HepG2 (cell line): ENCODE results near the gene CFI. TPM values are rescaled to one million over a fixed set of nuclear protein-coding genes. Genes with fewer than 3 reads are reported as not detected.
"Not testable (repeated sequence)": the region's sequence is repeated elsewhere in the genome, so short reads cannot be mapped to it uniquely, and the experiment has no call there.

Experiments used
- ATAC-seq: fragments of 200-7000 bp; cut with Tn5 transposase; 3 replicates; pipeline ENCODE4 v1.9.1; 2020; ENCODE audit warnings: mild to moderate bottlenecking, moderate library complexity
- BruUV-seq: library from RNA; stranded (reverse); fragments of 400-500 nt; replicated peaks from 2 replicates; lab custom pipeline; 2021; lab: Mats Ljungman, UMichigan
- CTCF ChIA-PET: fragments of 300-600 bp; formaldehyde crosslinking; extraction: SDS; loops from one replicate; lab custom pipeline; 2021; ENCODE audit warnings: low total read pairs, inconsistent platforms, low intra/inter-chr PET ratio; lab: Yijun Ruan, JAX
- POLR2A ChIA-PET: fragments of 350-600 bp; sonication (Branson Sonifier 250); formaldehyde crosslinking; loops from one replicate; lab custom pipeline; 2020; ENCODE audit warnings: antibody characterized with exemption, inconsistent platforms; lab: Yijun Ruan, JAX
- DNase-seq: peaks from one replicate; pipeline ENCODE4 v3.0.0-alpha.2; 2015; ENCODE audit warnings: low spot score
- FAIRE-seq: peaks from 3 replicates; lab custom pipeline; 2011; peaks lifted over from hg19 to GRCh38; lab: Jason Lieb, UNC
- H2AFZ ChIP-seq: one replicate; pipeline ENCODE4 v1.6.1; 2011; ENCODE audit warnings: low read length, inconsistent platforms
- H3K27ac ChIP-seq: fragments of 300-600 bp; 3 replicates; pipeline ENCODE4 v1.8.0; 2011; ENCODE audit warnings: mixed run types, mild to moderate bottlenecking, mixed read lengths, low read length, inconsistent platforms; ENCODE audit not compliant: insufficient read depth; ENCODE audit errors: extremely low read length
- H3K27me3 ChIP-seq, 2 experiments: fragments of 200-600 bp in 1 of 2; 2 replicates in 1 of 2; 3 replicates in 1 of 2; pipeline versions ENCODE4 v1.6.0 to v1.8.0; 2011; ENCODE audit warnings: low read length in 2 of 2, mild to moderate bottlenecking in 2 of 2, moderate library complexity in 2 of 2, inconsistent platforms in 1 of 2; ENCODE audit not compliant: insufficient read depth in 2 of 2, control insufficient read depth in 1 of 2
- H3K36me3 ChIP-seq, 2 experiments: fragments of 200-600 bp in 1 of 2; replicated peaks in 1 of 2; 2 replicates in 1 of 2; 3 replicates in 1 of 2; pipeline versions ENCODE4 v1.5.1 to v1.8.0; 2011; ENCODE audit warnings: low read length in 2 of 2, inconsistent platforms in 1 of 2; ENCODE audit not compliant: insufficient read depth in 2 of 2, control insufficient read depth in 1 of 2
- H3K4me1 ChIP-seq: 2 replicates; pipeline ENCODE4 v1.5.1; 2012; ENCODE audit warnings: low read length, inconsistent platforms; ENCODE audit not compliant: insufficient read depth
- H3K4me2 ChIP-seq: 2 replicates; pipeline ENCODE4 v1.6.0; 2011; ENCODE audit warnings: low read depth, low read length, inconsistent platforms
- H3K4me3 ChIP-seq, 3 experiments: fragments of 200-600 bp in 1 of 3; sonication (generic), shearing (Covaris generic) in 1 of 3; replicated peaks in 1 of 3; 2 replicates each; pipeline ENCODE4 v1.5.1; 2011 to 2016; ENCODE audit warnings: low read length in 3 of 3, inconsistent platforms in 2 of 3, low read depth in 2 of 3, mild to moderate bottlenecking in 2 of 3, control low read depth in 1 of 3, mixed read lengths in 1 of 3; ENCODE audit not compliant: insufficient read depth in 1 of 3
- H3K79me2 ChIP-seq: one replicate; pipeline ENCODE4 v1.6.1; 2011; ENCODE audit warnings: low read length, inconsistent platforms; ENCODE audit not compliant: insufficient read depth
- H3K9ac ChIP-seq: 2 replicates; pipeline ENCODE4 v1.6.0; 2011; ENCODE audit warnings: mild to moderate bottlenecking, low read depth, low read length, inconsistent platforms; ENCODE audit not compliant: insufficient read depth
- H3K9me3 ChIP-seq: 2 replicates; pipeline ENCODE4 v1.5.1; 2012; ENCODE audit warnings: mild to moderate bottlenecking, low read length
- H4K20me1 ChIP-seq: 2 replicates; pipeline ENCODE4 v1.6.0; 2011; ENCODE audit warnings: inconsistent platforms, mild to moderate bottlenecking, low read length, moderate library complexity; ENCODE audit not compliant: insufficient read depth
- MAFF ChIP-seq: IDR thresholded peaks from 2 replicates; pipeline ENCODE4 v1.6.1; 2011; ENCODE audit warnings: low read depth, low read length, improper control_type of control experiment
- MAFK ChIP-seq, 2 experiments: IDR thresholded peaks in 1 of 2; conservative IDR thresholded peaks in 1 of 2; 2 replicates each; pipeline ENCODE4 v1.6.1; 2011; ENCODE audit warnings: improper control_type of control experiment in 2 of 2, low read length in 2 of 2
- MEF2D ChIP-seq: sonication (generic); formaldehyde crosslinking; IDR thresholded peaks from 2 replicates; pipeline ENCODE4 v1.5.1; 2020; ENCODE audit warnings: mild to moderate bottlenecking, missing genetic modification reagents
- ZNF510 ChIP-seq: sonication (generic); formaldehyde crosslinking; IDR thresholded peaks from 2 replicates; pipeline ENCODE4 v1.4.0; 2020; ENCODE audit warnings: low read depth, mild to moderate bottlenecking, missing genetic modification reagents
- ZNF766 ChIP-seq: sonication (generic); formaldehyde crosslinking; IDR thresholded peaks from 2 replicates; pipeline ENCODE4 v1.5.0; 2020; ENCODE audit warnings: missing genetic modification reagents, borderline replicate concordance
- WGBS: methylation state at CpG from one replicate; pipeline ENCODE4 v1.1.6; 2017; ENCODE audit warnings: low lambda C conversion rate; 5-methylcytosine and 5-hydroxymethylcytosine counted together
- in situ Hi-C: cut with HindIII; loops from 2 replicates; pipeline ENCODE4 v1.10.0; 2017; ENCODE audit warnings: low pct_unique_long_range_greater_than_20kb; ENCODE audit not compliant: extremely low pct_ligation_motif_present
- intact Hi-C: fragments of 100-400 bp; cut with micrococcal nuclease; formaldehyde crosslinking; loops from one replicate; pipeline ENCODE4 v1.10.0; 2022; ENCODE audit not compliant: unreplicated experiment
- polyA plus RNA-seq, 8 experiments: library from polyadenylated mRNA; depleted of rRNA in 3 of 8; stranded (reverse) in 7 of 8; unstranded in 1 of 8; fragments of >200 nt; fragmentation: Illumina TruSeq in 4 of 8; extraction: Trizol in 4 of 8; gene quantifications; 2 replicates each; pipeline versions ENCODE4 v1.2.1 to v1.2.3, GENCODE V29; 2011 to 2016; ENCODE audit warnings: low read depth in 4 of 8, missing spikeins in 1 of 8, mixed read lengths in 1 of 8; ENCODE audit not compliant: insufficient read depth in 1 of 8
- total RNA-seq, 5 experiments: library from RNA; depleted of rRNA; stranded (reverse); fragments of >200 nt; fragmentation: Illumina TruSeq; extraction: Trizol; gene quantifications; 2 replicates each; pipeline ENCODE4 v1.2.3, GENCODE V29; 2016; ENCODE audit warnings: low read depth in 1 of 5
- TF ChIP-seq, protein P1 (sequence below): sonication (generic); formaldehyde crosslinking; IDR thresholded peaks from 2 replicates; pipeline ENCODE4 v1.4.0; 2020; ENCODE audit warnings: missing genetic modification reagents, mild to moderate bottlenecking, borderline replicate concordance
- TF ChIP-seq, protein P2 (sequence below): sonication (generic); formaldehyde crosslinking; IDR thresholded peaks from 2 replicates; pipeline ENCODE4 v1.9.0; 2021; ENCODE audit warnings: missing genetic modification reagents, mild to moderate bottlenecking, borderline replicate concordance
- TF ChIP-seq, protein P3 (sequence below): sonication (generic); formaldehyde crosslinking; IDR thresholded peaks from 2 replicates; pipeline ENCODE4 v1.5.0; 2020; ENCODE audit warnings: mild to moderate bottlenecking, low read depth, missing genetic modification reagents, borderline replicate concordance
- TF ChIP-seq, protein P4 (sequence below): IDR thresholded peaks from 2 replicates; pipeline ENCODE4 v1.6.1; 2016; ENCODE audit warnings: missing compliant biosample characterization, missing genetic modification reagents, borderline replicate concordance
- TF ChIP-seq, protein P5 (sequence below): sonication (generic); formaldehyde crosslinking; IDR thresholded peaks from 2 replicates; pipeline ENCODE4 v1.5.0; 2020; ENCODE audit warnings: missing genetic modification reagents

CFI gene
- total and polyA plus RNA-seq, 2 of the 13 experiments (the other 11 are each of a cell fraction or from before 2014, with no cell fraction given), result 284 to 337 TPM

DNA sequence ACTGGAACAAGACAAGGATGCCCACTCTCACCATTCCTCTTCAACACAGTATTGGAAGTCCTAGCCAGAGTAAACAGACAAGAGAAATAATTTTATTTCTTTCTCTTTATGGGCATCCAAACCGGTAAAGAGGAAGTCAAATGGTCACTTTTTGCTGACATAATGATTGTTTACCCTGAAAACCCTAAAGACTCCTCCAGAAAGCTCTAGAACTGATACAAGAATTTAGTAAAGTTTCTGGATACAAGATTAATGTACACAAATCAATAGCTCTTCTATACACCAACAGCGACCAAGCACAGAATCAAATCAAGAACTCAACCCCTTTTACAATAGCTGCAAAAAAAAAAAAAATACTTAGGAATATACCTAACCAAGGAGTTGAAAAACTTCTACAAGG lies 19.7 kb downstream of the CFI start:
- not testable (repeated sequence) for H3K4me1 ChIP-seq

DNA sequence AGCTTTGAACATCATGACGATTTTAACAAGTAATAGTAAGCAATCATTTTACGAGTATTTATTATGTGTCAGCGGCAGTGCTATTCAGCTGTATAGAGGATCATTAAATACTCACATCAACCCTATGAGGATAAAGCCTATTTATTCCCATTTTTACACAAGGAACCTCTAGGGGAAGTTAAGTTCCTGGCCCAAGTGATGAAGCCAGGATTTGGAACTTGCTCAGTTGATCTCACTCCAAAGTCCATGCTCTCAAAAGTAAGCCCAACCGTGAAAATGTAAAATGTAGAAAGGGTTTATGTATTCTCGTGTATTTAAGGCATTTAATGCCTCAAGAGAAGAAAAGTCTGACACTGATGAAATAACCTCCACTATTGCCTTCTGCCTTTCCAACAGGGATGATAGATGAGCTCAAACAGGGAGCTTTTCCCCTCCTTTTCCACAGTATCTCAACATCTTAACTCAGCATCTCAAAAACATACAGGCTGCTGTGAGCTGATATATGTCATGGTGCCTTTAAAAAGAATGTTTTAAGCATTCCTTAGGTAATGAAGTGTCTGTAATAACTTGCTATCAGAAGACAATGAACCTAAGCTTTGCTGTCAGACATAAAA lies 36.9 kb downstream of the CFI start:
- Histone ChIP-seq H3K36me3 (peaks cover 21 to 57% of the 10 kb centered on the region in 2 experiments), H3K9me3 (no peaks in the 10 kb centered on the region), H3K27me3 (no peaks in the 10 kb centered on the region), H3K9ac (no peak overlapping the region), H3K79me2 (peaks cover 2% of the 10 kb centered on the region), H3K4me3 (no peak overlapping the region), H2AFZ (no peak overlapping the region), H3K4me1 (no peaks in the 10 kb centered on the region), H3K27ac (no peak overlapping the region), H4K20me1 (peaks cover 3% of the 10 kb centered on the region), H3K4me2 (no peak overlapping the region)
- no peak for FAIRE-seq
- in situ Hi-C loops, result no loop called here
- ATAC-seq, result no peak
- BruUV-seq, result no TSS peak
- intact Hi-C loops, result loop anchor here (5.0 kb wide), 1 partner anchor 37 kb away; the partner anchor contains the start of gene CFI
- POLR2A ChIA-PET, result no interaction called here
- no peak for DNase-seq
- WGBS, result 81% methylated on average over 5 of the region's 5 CpGs
- CTCF ChIA-PET, result no interaction called here
- TF ChIP-seq MEF2D (CRISPR knock-in tag) (no peak), ZNF766 (no peak), ZNF510 (CRISPR knock-in tag) (no peak)
- TF ChIP-seq, protein P1, sequence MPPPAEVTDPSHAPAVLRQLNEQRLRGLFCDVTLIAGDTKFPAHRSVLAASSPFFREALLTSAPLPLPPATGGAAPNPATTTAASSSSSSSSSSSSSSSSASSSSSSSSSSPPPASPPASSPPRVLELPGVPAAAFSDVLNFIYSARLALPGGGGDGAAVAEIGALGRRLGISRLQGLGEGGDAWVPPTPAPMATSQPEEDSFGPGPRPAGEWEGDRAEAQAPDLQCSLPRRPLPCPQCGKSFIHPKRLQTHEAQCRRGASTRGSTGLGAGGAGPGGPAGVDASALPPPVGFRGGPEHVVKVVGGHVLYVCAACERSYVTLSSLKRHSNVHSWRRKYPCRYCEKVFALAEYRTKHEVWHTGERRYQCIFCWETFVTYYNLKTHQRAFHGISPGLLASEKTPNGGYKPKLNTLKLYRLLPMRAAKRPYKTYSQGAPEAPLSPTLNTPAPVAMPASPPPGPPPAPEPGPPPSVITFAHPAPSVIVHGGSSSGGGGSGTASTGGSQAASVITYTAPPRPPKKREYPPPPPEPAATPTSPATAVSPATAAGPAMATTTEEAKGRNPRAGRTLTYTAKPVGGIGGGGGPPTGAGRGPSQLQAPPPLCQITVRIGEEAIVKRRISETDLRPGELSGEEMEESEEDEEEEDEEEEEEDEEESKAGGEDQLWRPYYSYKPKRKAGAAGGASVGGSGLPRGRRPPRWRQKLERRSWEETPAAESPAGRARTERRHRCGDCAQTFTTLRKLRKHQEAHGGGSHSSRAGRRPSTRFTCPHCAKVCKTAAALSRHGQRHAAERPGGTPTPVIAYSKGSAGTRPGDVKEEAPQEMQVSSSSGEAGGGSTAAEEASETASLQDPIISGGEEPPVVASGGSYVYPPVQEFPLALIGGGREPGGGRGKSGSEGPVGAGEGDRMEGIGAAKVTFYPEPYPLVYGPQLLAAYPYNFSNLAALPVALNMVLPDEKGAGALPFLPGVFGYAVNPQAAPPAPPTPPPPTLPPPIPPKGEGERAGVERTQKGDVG (CRISPR knock-in tag), result no peak
- TF ChIP-seq, protein P2, sequence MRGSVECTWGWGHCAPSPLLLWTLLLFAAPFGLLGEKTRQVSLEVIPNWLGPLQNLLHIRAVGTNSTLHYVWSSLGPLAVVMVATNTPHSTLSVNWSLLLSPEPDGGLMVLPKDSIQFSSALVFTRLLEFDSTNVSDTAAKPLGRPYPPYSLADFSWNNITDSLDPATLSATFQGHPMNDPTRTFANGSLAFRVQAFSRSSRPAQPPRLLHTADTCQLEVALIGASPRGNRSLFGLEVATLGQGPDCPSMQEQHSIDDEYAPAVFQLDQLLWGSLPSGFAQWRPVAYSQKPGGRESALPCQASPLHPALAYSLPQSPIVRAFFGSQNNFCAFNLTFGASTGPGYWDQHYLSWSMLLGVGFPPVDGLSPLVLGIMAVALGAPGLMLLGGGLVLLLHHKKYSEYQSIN, result no peak
- TF ChIP-seq, protein P3, sequence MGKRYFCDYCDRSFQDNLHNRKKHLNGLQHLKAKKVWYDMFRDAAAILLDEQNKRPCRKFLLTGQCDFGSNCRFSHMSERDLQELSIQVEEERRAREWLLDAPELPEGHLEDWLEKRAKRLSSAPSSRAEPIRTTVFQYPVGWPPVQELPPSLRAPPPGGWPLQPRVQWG (CRISPR knock-in tag), result no peak
- TF ChIP-seq, protein P4, sequence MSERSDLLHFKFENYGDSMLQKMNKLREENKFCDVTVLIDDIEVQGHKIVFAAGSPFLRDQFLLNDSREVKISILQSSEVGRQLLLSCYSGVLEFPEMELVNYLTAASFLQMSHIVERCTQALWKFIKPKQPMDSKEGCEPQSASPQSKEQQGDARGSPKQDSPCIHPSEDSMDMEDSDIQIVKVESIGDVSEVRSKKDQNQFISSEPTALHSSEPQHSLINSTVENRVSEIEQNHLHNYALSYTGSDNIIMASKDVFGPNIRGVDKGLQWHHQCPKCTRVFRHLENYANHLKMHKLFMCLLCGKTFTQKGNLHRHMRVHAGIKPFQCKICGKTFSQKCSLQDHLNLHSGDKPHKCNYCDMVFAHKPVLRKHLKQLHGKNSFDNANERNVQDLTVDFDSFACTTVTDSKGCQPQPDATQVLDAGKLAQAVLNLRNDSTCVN, result no peak
- TF ChIP-seq, protein P5, sequence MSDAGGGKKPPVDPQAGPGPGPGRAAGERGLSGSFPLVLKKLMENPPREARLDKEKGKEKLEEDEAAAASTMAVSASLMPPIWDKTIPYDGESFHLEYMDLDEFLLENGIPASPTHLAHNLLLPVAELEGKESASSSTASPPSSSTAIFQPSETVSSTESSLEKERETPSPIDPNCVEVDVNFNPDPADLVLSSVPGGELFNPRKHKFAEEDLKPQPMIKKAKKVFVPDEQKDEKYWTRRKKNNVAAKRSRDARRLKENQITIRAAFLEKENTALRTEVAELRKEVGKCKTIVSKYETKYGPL, result no peak

More for the DNA sequence above, 19.7 kb downstream of the CFI start:
- H3K9me3 ChIP-seq, BruUV-seq, POLR2A ChIA-PET, intact Hi-C loops, H3K36me3 ChIP-seq, DNase-seq, H3K27me3 ChIP-seq, H4K20me1 ChIP-seq, H3K27ac ChIP-seq, H2AFZ ChIP-seq, H3K4me2 ChIP-seq, H3K9ac ChIP-seq, CTCF ChIA-PET, in situ Hi-C loops, FAIRE-seq, H3K4me3 ChIP-seq, ATAC-seq: not testable (repeated sequence)
- peaks cover 59% of the 10 kb centered on the region for H3K79me2 ChIP-seq
- TF ChIP-seq MAFF (0 out of 2 replicates have a peak, but pooled peaks have one; percentile 4), MAFK (conservative IDR thresholded peaks at IDR 0.05 in 1 of 2, IDR thresholded peaks at IDR 0.05 in 1 of 2; ENCODE audit: low read length in 2 of 2) (peak in 1 of 2 experiments; percentile 27; a peak in 1 of 4 replicates)
- WGBS, result 96% methylated on average over 2 of the region's 2 CpGs
